Uterus (tissue), 2 donors: ENCODE measurements around the gene GLRX.

Experiments used
- CTCF ChIP-seq, 4 experiments: fragments of 200-600 bp in 2 of 4; fragments of 450-650 bp in 2 of 4; sonication (generic) in 2 of 4; IDR thresholded peaks; one replicate each; pipeline ENCODE4 v1.5.1; 2016 to 2019; ENCODE audit warnings: antibody characterized with exemption in 4 of 4, mild to moderate bottlenecking in 2 of 4, moderate library complexity in 1 of 4
- POLR2A ChIP-seq, 2 donors: fragments of 450-650 bp; IDR thresholded peaks; one replicate each; pipeline ENCODE4 v1.6.1; 2016; ENCODE audit warnings: antibody characterized with exemption in 2 of 2, mild to moderate bottlenecking in 1 of 2, moderate library complexity in 1 of 2

- peak; percentile 92 to 95 (median 94) for TF ChIP-seq CTCF (IDR thresholded peaks at IDR 0.05)
- TF ChIP-seq POLR2A (IDR thresholded peaks at IDR 0.05), result no peak
Observed at GRCh38 chr5:95846554-95847260, 24.2 kb upstream of the GLRX start.
